ENCODE results near the gene DOLK. TPM values are rescaled to one million over a fixed set of nuclear protein-coding genes. Genes with fewer than 3 reads are reported as not detected.

DOLK gene
- total and polyA plus RNA-seq, 11 donors = 7.8 to 15.6 (median 10.6) TPM

- intact Hi-C loops (cut with DNase I) = no loop called here
- H3K9me3 ChIP-seq = no peaks in the 10 kb centered on the region
- DNase-seq = no peak
- H3K4me3 ChIP-seq = no peak overlapping the region
- H3K4me1 ChIP-seq = peaks cover 4 to 64% (median 41%) of the 10 kb centered on the region in 12 donors
- H3K36me3 ChIP-seq = peaks cover 0 to 50% (median 40%) of the 10 kb centered on the region in 9 donors
- H3K27ac ChIP-seq = peak overlapping the region; percentile 33 to 77 (median 58)
- 73 to 79% (median 76%) methylated on average over 15 to 18 of the region's 18 CpGs for WGBS, 4 donors
- no peak for TF ChIP-seq POLR2A (IDR thresholded peaks at IDR 0.05)
- TF ChIP-seq CTCF (IDR thresholded peaks at IDR 0.05) = no peak
- no peaks in the 10 kb centered on the region for H3K27me3 ChIP-seq
- no peak for ATAC-seq
Measured at GRCh38 chr9:128898845-128899565, 48.4 kb downstream of the DOLK start.

GRCh38 chr9:128898382-128898781 is 49.0 kb downstream of the DOLK start:
- WGBS, 4 donors = 79 to 85% (median 84%) methylated on average over 4 to 5 of the region's 5 CpGs
- no peaks in the 10 kb centered on the region for H3K27me3 ChIP-seq
- H3K36me3 ChIP-seq = peaks cover 0 to 56% (median 44%) of the 10 kb centered on the region in 9 donors
- ATAC-seq = no peak
- intact Hi-C loops (cut with DNase I) = no loop called here
- H3K27ac ChIP-seq = peak overlapping the region in 11 of 12 donors; percentile 33 to 77 (median 63)
- no peak for TF ChIP-seq CTCF (IDR thresholded peaks at IDR 0.05)
- no peak for TF ChIP-seq POLR2A (IDR thresholded peaks at IDR 0.05)
- no peaks in the 10 kb centered on the region for H3K9me3 ChIP-seq
- peaks cover 4 to 63% (median 42%) of the 10 kb centered on the region in 12 donors for H3K4me1 ChIP-seq
- DNase-seq = no peak
- H3K4me3 ChIP-seq = no peak overlapping the region

GRCh38 chr9:128895556-128895955 is 51.8 kb downstream of the DOLK start:
- intact Hi-C loops (cut with DNase I) = no loop called here
- TF ChIP-seq POLR2A (IDR thresholded peaks at IDR 0.05) = no peak
- TF ChIP-seq CTCF (IDR thresholded peaks at IDR 0.05) = no peak
- H3K27ac ChIP-seq = peak overlapping the region in 1 of 12 donors; percentile 13

More at GRCh38 chr9:128895556-128895955, 51.8 kb downstream of the DOLK start:
- Histone ChIP-seq H3K9me3 (no peaks in the 10 kb centered on the region), H3K4me3 (no peak overlapping the region), H3K4me1 (peaks cover 10 to 59% (median 41%) of the 10 kb centered on the region in 12 donors), H3K27me3 (no peaks in the 10 kb centered on the region), H3K36me3 (peaks cover 0 to 71% (median 42%) of the 10 kb centered on the region in 9 donors)
- ATAC-seq (no peak), DNase-seq (no peak)
- WGBS, 4 donors = 73 to 92% (median 81%) methylated on average over 3 to 4 of the region's 4 CpGs

Other genes starting within 250 kb of the DOLK start
- 10 to 100 TPM in 1 of 9 donors, 1 to 10 TPM in 8; 3.7 to 16.1 (median 5.9) TPM for gene PKN3, start 245.1 kb downstream of the DOLK start, total RNA-seq
- gene PKN3, start 245.1 kb downstream of the DOLK start, polyA plus RNA-seq = 10 to 100 TPM in 1 of 2 donors, 1 to 10 TPM in 1; 7.3 to 10.5 TPM
- 10 to 100 TPM in 5 of 9 donors, 1 to 10 TPM in 4; 5.1 to 26.0 (median 10.5) TPM for gene ZDHHC12, start 223.5 kb downstream of the DOLK start, total RNA-seq
- gene ZDHHC12, start 223.5 kb downstream of the DOLK start, polyA plus RNA-seq = 10 to 100 TPM; 10.9 to 29.8 TPM
- 100 to 1,000 TPM in 1 of 9 donors, 10 to 100 TPM in 8; 53.4 to 163 (median 62.3) TPM for gene ZER1, start 175.7 kb downstream of the DOLK start, total RNA-seq
- gene ZER1, start 175.7 kb downstream of the DOLK start, polyA plus RNA-seq = 10 to 100 TPM; 32.4 to 40.7 TPM
- 10 to 100 TPM; 12.1 to 27.3 (median 18.4) TPM for gene TBC1D13, start 160.3 kb downstream of the DOLK start, total RNA-seq
- 10 to 100 TPM in 1 of 2 donors, 1 to 10 TPM in 1; 9.6 to 20.9 TPM for gene TBC1D13, start 160.3 kb downstream of the DOLK start, polyA plus RNA-seq
- gene ENDOG, start 129.1 kb downstream of the DOLK start, total RNA-seq = 10 to 100 TPM; 34.8 to 99.9 (median 57.6) TPM
- gene ENDOG, start 129.1 kb downstream of the DOLK start, polyA plus RNA-seq = 100 to 1,000 TPM in 1 of 2 donors, 10 to 100 TPM in 1; 38.4 to 105 TPM
- gene SPOUT1, start 117.8 kb downstream of the DOLK start, total RNA-seq = 10 to 100 TPM in 7 of 9 donors, 1 to 10 TPM in 2; 6.1 to 24.7 (median 15.1) TPM
- gene SPOUT1, start 117.8 kb downstream of the DOLK start, polyA plus RNA-seq = 10 to 100 TPM; 14.2 to 20.2 TPM
- gene KYAT1, start 65.7 kb downstream of the DOLK start, total RNA-seq = 10 to 100 TPM in 7 of 9 donors, 1 to 10 TPM in 2; 9.5 to 16.7 (median 13.4) TPM
- gene KYAT1, start 65.7 kb downstream of the DOLK start, polyA plus RNA-seq = 10 to 100 TPM; 11.5 to 12.6 TPM
- gene LRRC8A, start 65.5 kb downstream of the DOLK start, total RNA-seq = 10 to 100 TPM; 16.2 to 76.4 (median 28.8) TPM
- gene LRRC8A, start 65.5 kb downstream of the DOLK start, polyA plus RNA-seq = 10 to 100 TPM; 15.8 to 62.3 TPM
- 10 to 100 TPM; 14.0 to 49.0 (median 27.3) TPM for gene PHYHD1, start 26.6 kb downstream of the DOLK start, total RNA-seq
- 10 to 100 TPM; 24.2 to 41.5 TPM for gene PHYHD1, start 26.6 kb downstream of the DOLK start, polyA plus RNA-seq
- gene NUP188, start 96 bp upstream of the DOLK start, total RNA-seq = 10 to 100 TPM; 15.1 to 30.4 (median 22.6) TPM
- gene NUP188, start 96 bp upstream of the DOLK start, polyA plus RNA-seq = 10 to 100 TPM; 10.6 to 35.1 TPM
- 10 to 100 TPM; 27.3 to 42.7 (median 36.5) TPM for gene SH3GLB2, start 80.7 kb upstream of the DOLK start, total RNA-seq
- 10 to 100 TPM; 29.5 to 33.6 TPM for gene SH3GLB2, start 80.7 kb upstream of the DOLK start, polyA plus RNA-seq
- gene MIGA2, start 89.0 kb upstream of the DOLK start, total RNA-seq = 10 to 100 TPM; 29.2 to 49.5 (median 31.6) TPM
- gene MIGA2, start 89.0 kb upstream of the DOLK start, polyA plus RNA-seq = 10 to 100 TPM; 27.7 to 61.3 TPM
- 10 to 100 TPM in 1 of 9 donors, 1 to 10 TPM in 8; 3.2 to 10.3 (median 5.8) TPM for gene DOLPP1, start 133.5 kb upstream of the DOLK start, total RNA-seq
- gene DOLPP1, start 133.5 kb upstream of the DOLK start, polyA plus RNA-seq = 10 to 100 TPM in 1 of 2 donors, 1 to 10 TPM in 1; 3.0 to 11.5 TPM
- gene CRAT, start 163.2 kb upstream of the DOLK start, total RNA-seq = 100 to 1,000 TPM in 2 of 9 donors, 10 to 100 TPM in 7; 50.8 to 126 (median 68.2) TPM
- 10 to 100 TPM; 37.0 to 64.7 TPM for gene CRAT, start 163.2 kb upstream of the DOLK start, polyA plus RNA-seq
- 100 to 1,000 TPM in 8 of 9 donors, 10 to 100 TPM in 1; 96.0 to 212 (median 172) TPM for gene PTPA, start 163.8 kb upstream of the DOLK start, total RNA-seq
- gene PTPA, start 163.8 kb upstream of the DOLK start, polyA plus RNA-seq = 100 to 1,000 TPM; 129 to 211 TPM
- 10 to 100 TPM in 3 of 9 donors, 1 to 10 TPM in 6; 4.1 to 18.4 (median 5.5) TPM for gene IER5L, start 230.7 kb upstream of the DOLK start, total RNA-seq
- gene IER5L, start 230.7 kb upstream of the DOLK start, polyA plus RNA-seq = 1 to 10 TPM; 2.8 to 7.3 TPM

All from heart left ventricle (tissue), 16 donors.